ENCODE data around the gene KLRC1.
"Not testable (repeated sequence)": the region's sequence is repeated elsewhere in the genome, so short reads cannot be mapped to it uniquely, and the experiment has no call there.

KLRC1 gene

GRCh38 chr12:10453156-10453555 lies at the start of gene KLRC1:
TSS of gene KLRC1 (minus strand) at chr12:10453377. CDS start at chr12:10451156, 2,221 bp downstream.
- Histone ChIP-seq H3K4me1 (ENCODE audit: insufficient read depth, insufficient read length) (no peaks in the 10 kb centered on the region), H3K9ac (ENCODE audit: insufficient read length, low read depth) (no peak within 1 kb of the TSS), H3K27me3 (ENCODE audit: insufficient read depth, insufficient read length) (no peaks in the 10 kb centered on the region), H3K36me3 (ENCODE audit: insufficient read depth, insufficient read length, low read length) (no peaks in the 10 kb centered on the region), H3K4me3 (ENCODE audit: insufficient read length, low read depth) (no peak within 1 kb of the TSS), H3K9me3 (ENCODE audit: insufficient read depth, low read length) (peaks cover 19% of the 10 kb centered on the region)
- TF ChIP-seq ZNF274 (IDR thresholded peaks at IDR 0.05; ENCODE audit: low read depth, low read length): no peak
- no peak for TF ChIP-seq YY1 (IDR thresholded peaks at IDR 0.05; ENCODE audit: insufficient read depth, insufficient read length)
- TF ChIP-seq SUZ12 (IDR thresholded peaks at IDR 0.05; ENCODE audit: extremely low read depth, insufficient read depth, insufficient read length): no peak
- no peak for DNase-seq (ENCODE audit: low read depth, low spot score)

- Histone ChIP-seq H3K9ac (ENCODE audit: insufficient read length, low read depth) (no peak overlapping the region), H3K36me3 (ENCODE audit: insufficient read depth, insufficient read length, low read length) (no peaks in the 10 kb centered on the region), H3K4me3 (ENCODE audit: insufficient read length, low read depth) (no peak overlapping the region), H3K27me3 (ENCODE audit: insufficient read depth, insufficient read length) (no peaks in the 10 kb centered on the region), H3K9me3 (ENCODE audit: insufficient read depth, low read length) (no peaks in the 10 kb centered on the region; the same call in 1 of the 2 replicates), H3K4me1 (ENCODE audit: insufficient read depth, insufficient read length) (no peaks in the 10 kb centered on the region)
- DNase-seq (ENCODE audit: low read depth, low spot score): no peak
- TF ChIP-seq YY1 (IDR thresholded peaks at IDR 0.05; ENCODE audit: insufficient read depth, insufficient read length) (no peak), ZNF274 (IDR thresholded peaks at IDR 0.05; ENCODE audit: low read depth, low read length) (no peak), SUZ12 (IDR thresholded peaks at IDR 0.05; ENCODE audit: extremely low read depth, insufficient read depth, insufficient read length) (no peak)
Measured at GRCh38 chr12:10501030-10501429, 47.9 kb upstream of the KLRC1 start.

GRCh38 chr12:10498042-10498441 lies 44.9 kb upstream of the KLRC1 start:
- H3K4me1 ChIP-seq (ENCODE audit: insufficient read depth, insufficient read length): no peaks in the 10 kb centered on the region
- no peaks in the 10 kb centered on the region for H3K27me3 ChIP-seq (ENCODE audit: insufficient read depth, insufficient read length)
- DNase-seq (ENCODE audit: low read depth, low spot score): no peak
- TF ChIP-seq YY1 (IDR thresholded peaks at IDR 0.05; ENCODE audit: insufficient read depth, insufficient read length) (no peak), SUZ12 (IDR thresholded peaks at IDR 0.05; ENCODE audit: extremely low read depth, insufficient read depth, insufficient read length) (no peak), ZNF274 (IDR thresholded peaks at IDR 0.05; ENCODE audit: low read depth, low read length) (no peak)
- no peaks in the 10 kb centered on the region for H3K9me3 ChIP-seq (ENCODE audit: insufficient read depth, low read length)
- H3K36me3 ChIP-seq (ENCODE audit: insufficient read depth, insufficient read length, low read length): no peaks in the 10 kb centered on the region
- H3K4me3 ChIP-seq (ENCODE audit: insufficient read length, low read depth): no peak overlapping the region
- no peak overlapping the region for H3K9ac ChIP-seq (ENCODE audit: insufficient read length, low read depth)

GRCh38 chr12:10497602-10498001 lies 44.4 kb upstream of the KLRC1 start:
- TF ChIP-seq ZNF274 (IDR thresholded peaks at IDR 0.05; ENCODE audit: low read depth, low read length): no peak
- no peak for TF ChIP-seq SUZ12 (IDR thresholded peaks at IDR 0.05; ENCODE audit: extremely low read depth, insufficient read depth, insufficient read length)
- TF ChIP-seq YY1 (IDR thresholded peaks at IDR 0.05; ENCODE audit: insufficient read depth, insufficient read length): no peak
- Histone ChIP-seq H3K27me3 (ENCODE audit: insufficient read depth, insufficient read length) (no peaks in the 10 kb centered on the region), H3K4me1 (ENCODE audit: insufficient read depth, insufficient read length) (no peaks in the 10 kb centered on the region), H3K4me3 (ENCODE audit: insufficient read length, low read depth) (no peak overlapping the region), H3K9ac (ENCODE audit: insufficient read length, low read depth) (no peak overlapping the region), H3K36me3 (ENCODE audit: insufficient read depth, insufficient read length, low read length) (no peaks in the 10 kb centered on the region), H3K9me3 (ENCODE audit: insufficient read depth, low read length) (no peaks in the 10 kb centered on the region)
- DNase-seq (ENCODE audit: low read depth, low spot score): no peak

- H3K27me3 ChIP-seq (ENCODE audit: insufficient read depth, insufficient read length): no peaks in the 10 kb centered on the region
- no peak overlapping the region for H3K4me3 ChIP-seq (ENCODE audit: insufficient read length, low read depth)
- no peaks in the 10 kb centered on the region for H3K9me3 ChIP-seq (ENCODE audit: insufficient read depth, low read length)
- H3K36me3 ChIP-seq (ENCODE audit: insufficient read depth, insufficient read length, low read length): no peaks in the 10 kb centered on the region
- no peak for DNase-seq (ENCODE audit: low read depth, low spot score)
- TF ChIP-seq SUZ12 (IDR thresholded peaks at IDR 0.05; ENCODE audit: extremely low read depth, insufficient read depth, insufficient read length): no peak
- H3K9ac ChIP-seq (ENCODE audit: insufficient read length, low read depth): no peak overlapping the region
- no peaks in the 10 kb centered on the region for H3K4me1 ChIP-seq (ENCODE audit: insufficient read depth, insufficient read length)
Measured at GRCh38 chr12:10491766-10492165, 38.6 kb upstream of the KLRC1 start.

GRCh38 chr12:10487328-10487727 lies 34.2 kb upstream of the KLRC1 start:
- not testable (repeated sequence) for DNase-seq (ENCODE audit: low read depth, low spot score); H3K4me1 ChIP-seq (ENCODE audit: insufficient read depth, insufficient read length)

GRCh38 chr12:10481901-10482300 lies 28.7 kb upstream of the KLRC1 start:
- not testable (repeated sequence) for H3K27me3 ChIP-seq (ENCODE audit: insufficient read depth, insufficient read length); H3K4me3 ChIP-seq (ENCODE audit: insufficient read length, low read depth); H3K9ac ChIP-seq (ENCODE audit: insufficient read length, low read depth); H3K4me1 ChIP-seq (ENCODE audit: insufficient read depth, insufficient read length); DNase-seq (ENCODE audit: low read depth, low spot score); H3K36me3 ChIP-seq (ENCODE audit: insufficient read depth, insufficient read length, low read length)
- peaks cover 18% of the 10 kb centered on the region for H3K9me3 ChIP-seq (ENCODE audit: insufficient read depth, low read length)

More at GRCh38 chr12:10487328-10487727, 34.2 kb upstream of the KLRC1 start:
- H3K9me3 ChIP-seq (ENCODE audit: insufficient read depth, low read length); H3K27me3 ChIP-seq (ENCODE audit: insufficient read depth, insufficient read length); H3K36me3 ChIP-seq (ENCODE audit: insufficient read depth, insufficient read length, low read length); H3K9ac ChIP-seq (ENCODE audit: insufficient read length, low read depth); H3K4me3 ChIP-seq (ENCODE audit: insufficient read length, low read depth): not testable (repeated sequence)

- H3K9ac ChIP-seq (ENCODE audit: insufficient read length, low read depth); H3K9me3 ChIP-seq (ENCODE audit: insufficient read depth, low read length); DNase-seq (ENCODE audit: low read depth, low spot score); H3K36me3 ChIP-seq (ENCODE audit: insufficient read depth, insufficient read length, low read length); H3K4me3 ChIP-seq (ENCODE audit: insufficient read length, low read depth); H3K27me3 ChIP-seq (ENCODE audit: insufficient read depth, insufficient read length); H3K4me1 ChIP-seq (ENCODE audit: insufficient read depth, insufficient read length): not testable (repeated sequence)
Measured at GRCh38 chr12:10472808-10473207, 19.6 kb upstream of the KLRC1 start.
